HG03571 (cell line): ENCODE data around the gene AK6.
"Not testable (repeated sequence)": the region's sequence is repeated elsewhere in the genome, so short reads cannot be mapped to it uniquely, and the experiment has no call there.

Source experiments
- ATAC-seq: cut with Tn5 transposase; IDR thresholded peaks from one replicate; pipeline ENCODE4 v1.9.1; 2021; ENCODE audit not compliant: unreplicated experiment

AK6 gene

GRCh38 chr5:69369340-69370121, at the start of gene AK6, which contains the start of the genes RAD17 and TAF9:
AK6 (minus strand) TSS chr5:69369520; CDS start chr5:69369490, 30 bp downstream.
RAD17 (plus strand) TSS chr5:69369818; CDS start chr5:69372209, 2,391 bp downstream.
TAF9 (minus strand) TSS chr5:69369520; CDS start chr5:69365737, 3,783 bp downstream.
- ATAC-seq = peak; percentile 86

- ATAC-seq = no peak
These were observed 49.2 kb upstream of the AK6 start for GRCh38 chr5:69418554-69418953.

DNA sequence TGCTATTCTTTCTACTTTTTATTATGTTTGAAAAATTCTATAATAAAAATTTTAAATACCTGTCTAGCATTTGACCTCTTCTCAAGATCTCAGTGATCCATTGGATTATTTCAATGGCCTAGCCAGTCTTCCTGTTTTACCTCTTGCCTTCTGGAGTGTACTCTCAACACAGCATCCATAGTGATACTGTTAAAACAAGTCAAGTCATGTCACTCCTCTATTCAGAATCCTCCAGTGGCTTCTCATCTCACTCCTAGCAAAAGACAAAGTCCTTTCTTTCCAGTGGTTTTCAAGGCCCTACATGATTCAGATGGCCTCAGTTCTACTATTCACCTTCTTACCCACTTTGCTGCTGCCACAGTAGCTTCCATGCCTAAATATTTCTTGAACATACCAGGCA, 47.4 kb upstream of the AK6 start:
- no peak for ATAC-seq

GRCh38 chr5:69416180-69416579, 46.9 kb upstream of the AK6 start:
- no peak for ATAC-seq

GRCh38 chr5:69415584-69415958, 46.3 kb upstream of the AK6 start:
- no peak for ATAC-seq

DNA sequence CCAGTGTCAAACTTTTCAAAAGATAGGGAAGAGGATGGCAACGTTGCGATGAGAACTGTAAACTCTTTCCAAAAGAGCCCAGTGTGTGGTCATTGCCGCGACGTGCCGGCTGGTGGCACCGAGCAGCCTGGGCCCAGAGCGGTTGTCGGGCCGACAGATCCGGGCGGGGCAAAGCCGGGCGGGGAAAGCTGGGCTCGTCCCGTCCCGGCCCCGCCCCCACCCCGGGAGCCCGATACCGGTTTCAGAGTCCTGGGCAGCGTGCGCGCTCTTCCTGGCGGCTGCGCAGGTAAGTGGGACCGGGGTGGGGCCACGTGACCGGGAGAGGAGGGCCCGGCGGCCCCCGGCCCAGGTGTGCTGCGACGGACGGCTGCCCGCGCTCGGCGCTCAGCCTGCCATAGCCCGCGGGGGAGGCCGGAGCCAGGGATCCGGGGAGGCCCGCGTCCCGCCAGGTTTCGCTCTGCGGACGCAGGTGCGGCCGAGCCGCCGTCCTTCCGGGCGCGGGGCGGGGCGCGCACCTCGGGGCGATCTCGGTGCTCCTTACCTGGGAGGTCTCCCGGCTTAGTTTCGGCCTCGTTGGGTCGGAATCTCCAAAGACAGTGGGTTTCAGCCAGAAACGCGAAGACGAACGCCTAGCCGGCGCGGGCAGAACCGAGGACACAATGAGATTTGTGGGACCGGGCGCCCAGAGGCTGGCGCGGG, 45.7 kb upstream of the AK6 start, which contains the start of gene MARVELD2:
Gene MARVELD2, plus strand, starts transcription at position 232 of the 699 bp plus-strand sequence. CDS start 4,270 bp downstream, outside the sequence.
- peak; percentile 74 for ATAC-seq

GRCh38 chr5:69404659-69405330, 35.5 kb upstream of the AK6 start:
- ATAC-seq = no peak

- no peak for ATAC-seq
These were observed 9.1 kb upstream of the AK6 start for GRCh38 chr5:69378376-69378775.

DNA sequence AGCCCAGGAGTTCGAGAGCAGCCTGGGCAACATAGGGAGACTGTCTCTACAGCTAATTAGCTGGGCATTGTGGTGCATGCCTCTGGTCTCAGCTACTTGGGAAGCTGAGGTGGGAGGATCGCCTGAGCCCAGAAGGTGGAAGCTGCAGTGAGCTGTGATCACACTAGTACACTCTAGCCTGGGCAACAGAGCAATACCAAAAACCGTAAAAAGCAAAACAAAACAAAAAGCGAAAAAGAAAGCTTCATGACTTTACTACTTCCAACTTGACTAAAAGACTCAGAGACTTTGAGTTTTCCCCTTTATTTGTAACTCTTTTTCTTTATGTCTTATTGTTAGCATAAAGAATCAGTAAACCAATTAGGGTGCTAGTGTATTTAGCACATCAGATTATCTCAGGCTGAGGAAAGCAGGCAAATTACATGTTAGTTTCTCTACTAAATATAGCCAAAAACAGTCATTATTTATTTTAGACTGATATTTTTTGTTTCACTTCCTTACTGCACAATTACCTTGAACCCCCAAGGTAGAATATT, 5.7 kb upstream of the AK6 start:
- peak; percentile 61 for ATAC-seq

GRCh38 chr5:69372394-69372793, 3.1 kb upstream of the AK6 start:
- no peak for ATAC-seq

GRCh38 chr5:69370335-69370734, 1.0 kb upstream of the AK6 start:
- ATAC-seq = not testable (repeated sequence)

DNA sequence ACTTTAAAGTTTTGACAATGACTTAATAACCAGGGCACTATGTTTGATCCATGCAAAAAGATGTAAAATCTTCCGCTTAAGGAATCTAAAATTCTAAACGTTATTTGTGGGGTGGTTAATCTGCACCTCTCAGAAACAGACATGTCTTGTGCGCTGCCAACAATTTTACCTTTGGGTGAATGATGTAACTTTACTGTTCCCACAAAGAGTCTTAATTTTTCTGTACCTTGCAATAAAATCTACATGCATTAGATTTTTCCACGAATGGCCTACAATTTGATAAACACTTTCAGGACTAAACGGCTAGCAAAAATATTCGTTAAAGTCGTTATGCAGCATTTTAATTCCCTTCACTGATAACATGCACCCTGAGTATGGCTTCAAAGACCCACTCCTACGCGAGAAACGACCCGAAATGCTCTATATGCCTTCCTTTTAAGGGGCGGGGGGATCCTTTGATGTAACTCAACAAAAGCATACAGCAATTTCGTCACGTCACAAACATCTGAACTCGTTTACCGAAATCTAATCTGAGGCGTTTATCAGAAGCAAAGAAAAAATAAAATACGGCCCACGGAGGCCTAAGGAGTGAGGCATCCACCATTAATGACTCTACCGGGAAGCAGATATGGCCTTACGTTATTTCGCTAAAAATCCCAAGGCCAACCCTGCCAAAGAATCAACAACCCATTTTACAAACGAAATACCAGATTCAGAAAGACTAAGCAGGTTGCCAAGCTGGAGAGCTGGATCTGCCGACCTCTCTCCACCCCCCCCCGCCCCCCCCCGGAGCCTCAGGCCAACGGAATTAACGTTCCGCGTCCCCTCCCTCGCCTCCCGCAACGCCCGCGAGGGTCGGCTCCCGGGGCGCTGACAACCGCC, 621 bp downstream of the AK6 start:
- ATAC-seq = no peak

- no peak for ATAC-seq
These were observed 1.5 kb downstream of the AK6 start for GRCh38 chr5:69367697-69368279.

- ATAC-seq = no peak
These were observed 4.5 kb downstream of the AK6 start for GRCh38 chr5:69364850-69365249.

DNA sequence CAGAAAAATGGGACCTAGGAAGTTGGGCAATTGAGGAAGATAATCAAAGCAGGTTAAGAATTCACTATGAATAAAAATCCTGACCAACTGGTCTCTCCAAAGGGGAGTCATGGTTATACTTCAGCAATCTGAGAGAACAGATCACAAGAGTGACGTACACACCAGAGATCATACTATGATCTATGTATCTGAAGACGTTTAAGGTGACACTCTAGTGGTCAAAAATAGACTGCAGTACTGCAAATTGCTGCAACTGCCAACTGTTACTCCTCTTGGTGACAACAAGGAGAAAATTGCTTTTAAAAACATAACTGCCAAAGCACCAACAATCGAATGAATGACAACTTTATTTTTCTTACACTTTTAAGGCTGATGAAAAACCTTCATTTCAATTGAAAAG, 4.9 kb downstream of the AK6 start:
- ATAC-seq = no peak

DNA sequence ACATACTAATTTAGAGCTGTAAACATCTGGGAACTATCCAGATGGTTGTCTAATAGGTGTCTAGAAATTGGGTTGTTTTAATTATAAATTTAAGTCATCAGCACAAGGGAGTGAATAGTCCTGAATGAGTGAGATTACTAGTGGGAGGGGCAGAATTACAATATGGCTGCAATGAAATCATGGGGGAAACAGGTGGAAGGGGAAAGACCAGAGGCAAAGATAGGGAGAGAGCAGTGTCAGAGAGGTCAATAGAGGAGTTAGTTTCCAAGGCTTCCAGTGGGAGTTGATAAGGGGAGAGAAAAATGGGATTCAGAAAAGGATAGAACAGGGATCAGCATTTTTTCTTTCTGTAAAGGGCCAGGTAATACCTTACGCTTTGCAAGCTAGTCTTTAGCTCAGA, 8.9 kb downstream of the AK6 start:
- ATAC-seq = no peak

DNA sequence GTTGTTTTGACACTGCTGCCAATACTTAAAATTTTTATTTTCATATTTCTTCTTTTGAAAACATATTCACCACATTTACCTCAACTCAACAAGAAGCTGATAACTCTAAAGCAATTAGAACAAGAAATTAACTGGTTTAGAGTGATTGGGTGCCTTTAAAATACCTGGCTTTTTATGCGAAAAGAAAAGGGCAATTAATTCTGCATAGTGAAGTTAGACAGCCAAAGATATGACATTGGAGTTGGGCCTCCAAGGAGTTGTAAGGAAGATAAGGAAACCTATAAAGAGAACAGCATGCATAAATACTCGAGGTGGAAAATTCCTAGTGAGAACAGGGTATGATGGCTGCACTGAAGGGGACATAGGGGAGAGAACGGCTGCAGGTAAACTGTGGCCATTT, 9.6 kb downstream of the AK6 start:
- no peak for ATAC-seq

- no peak for ATAC-seq
These were observed 18.7 kb downstream of the AK6 start for GRCh38 chr5:69350664-69351063.

DNA sequence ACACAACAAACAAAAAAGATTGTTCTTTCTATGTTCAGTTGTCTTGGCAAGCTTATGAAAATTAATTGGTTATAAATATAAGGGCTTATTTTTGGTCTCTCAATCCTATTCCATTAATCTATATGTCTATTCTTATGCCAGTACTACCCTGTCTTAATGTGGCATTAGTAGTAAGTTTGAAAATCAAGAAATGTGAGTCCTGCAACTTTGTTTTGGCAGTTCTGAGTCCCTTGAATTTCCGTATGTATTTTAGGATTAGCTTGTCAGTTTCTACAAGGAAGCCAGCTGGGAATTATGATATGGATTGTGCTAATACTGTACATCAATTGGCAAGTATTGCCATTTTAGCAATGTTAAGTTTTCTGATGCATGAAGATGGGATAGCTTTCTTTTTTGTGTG, 26.2 kb downstream of the AK6 start:
- no peak for ATAC-seq
